Heart right ventricle (tissue), 16 donors: ENCODE results near the gene ARMC2. TPM values are rescaled to one million over a fixed set of nuclear protein-coding genes. Genes with fewer than 3 reads are reported as not detected.

Experiments
- ATAC-seq, 8 donors: fragments of 200-7000 bp; cut with Tn5 transposase; one replicate each; pipeline ENCODE4 v1.9.1; 2020; ENCODE audit warnings: mild to moderate bottlenecking in 8 of 8, moderate library complexity in 8 of 8, moderate number of reproducible peaks in 1 of 8
- DNase-seq, 2 donors: peaks; one replicate each; pipeline ENCODE4 v3.0.0-alpha.2; 2020
- H3K27ac ChIP-seq, 10 donors: fragments of 200-600 bp; sonication (generic) in 2 of 10; one replicate each; pipeline versions ENCODE4 v1.5.0 to v1.8.0; 2020 to 2022; ENCODE audit warnings: mild to moderate bottlenecking in 3 of 10
- H3K27me3 ChIP-seq, 7 donors: fragments of 200-600 bp; one replicate each; pipeline ENCODE4 v1.8.0; 2021 to 2022; ENCODE audit warnings: mild to moderate bottlenecking in 2 of 7
- H3K36me3 ChIP-seq, 9 donors: fragments of 200-600 bp; sonication (generic) in 1 of 9; one replicate each; pipeline versions ENCODE4 v1.5.0 to v1.8.0; 2020 to 2022; ENCODE audit warnings: mild to moderate bottlenecking in 2 of 9
- H3K4me1 ChIP-seq, 9 donors: fragments of 200-600 bp; sonication (generic) in 1 of 9; one replicate each; pipeline versions ENCODE4 v1.5.0 to v1.8.0; 2020 to 2022; ENCODE audit warnings: mild to moderate bottlenecking in 4 of 9
- H3K4me3 ChIP-seq, 10 donors: fragments of 200-600 bp; sonication (generic) in 2 of 10; one replicate each; pipeline versions ENCODE4 v1.5.0 to v1.8.0; 2020 to 2022; ENCODE audit warnings: mild to moderate bottlenecking in 7 of 10, moderate library complexity in 2 of 10
- H3K9me3 ChIP-seq, 11 donors: fragments of 200-600 bp in 10 of 11; sonication (generic) in 2 of 11; one replicate each; pipeline versions ENCODE4 v1.5.0 to v1.8.0; 2013 to 2022; ENCODE audit warnings: mild to moderate bottlenecking in 2 of 11, control low read depth in 1 of 11, moderate library complexity in 1 of 11
- CTCF ChIP-seq, 9 donors: fragments of 200-600 bp; sonication (generic) in 2 of 9; IDR thresholded peaks; one replicate each; pipeline versions ENCODE4 v1.5.0 to v1.8.0; 2021 to 2022; ENCODE audit warnings: antibody characterized with exemption in 9 of 9, mild to moderate bottlenecking in 5 of 9, moderate library complexity in 1 of 9
- WGBS, 2 donors: extraction: QIAGEN DNeasy Blood & Tissue Kit; methylation state at CpG; one replicate each; pipeline ENCODE4 v1.1.7; 2013; ENCODE audit warnings: inconsistent platforms in 1 of 2; 5-methylcytosine and 5-hydroxymethylcytosine counted together
- intact Hi-C, 10 donors: fragments of 100-400 bp; cut with DNase I; formaldehyde crosslinking; loops; one replicate each; pipeline versions ENCODE4 v1.11.1 to v1.14.2; 2022
- polyA plus RNA-seq, 2 donors: library from polyadenylated mRNA; stranded (reverse); fragments of 200-250 nt; gene quantifications; one replicate each; pipeline ENCODE4 v1.2.3, GENCODE V29; 2013
- total RNA-seq, 10 donors: library from RNA; stranded (reverse); fragmentation: NEBNext Ultra II Directional in 3 of 10; extraction: Animal tissue kit (Norgen Biotek cat#: 25700) in 3 of 10; gene quantifications; one replicate each; pipeline versions ENCODE4 v1.2.1 to v1.2.4, GENCODE V29; 2021 to 2023
- donor health status: Arrhythmogenic right ventricular cardiomyopathy.
- donor health status: ischemic (EF 13 %, LVEDD 7.1; RV severe dilation, severe dysfunction).
- donor health status: healthy with polysubstance abuse.
- donor health status: DM: no; HTN: yes; CAD: no.
- donor health status: DM: no; HTN: no; CAD: no.
- donor health status: ischemic (EF 25% LVEDD 6.9; RV normal size, moderate dysfunction).
- donor health status: ischemic (EF 25% LVEDD 5.7; RV mildly dilated, moderate dysfunction).
- donor health status: healthy.
- donor health status: DM: yes; HTN: yes; CAD: no.
- donor health status: Ischemic cardiomyopathy.
- donor health status: ischemic (EF 35%, LVEDD 5.7; RV mildly dilated, moderate dysfunction).
- donor health status: nonischemic (EF 11% LVEDD 7.7; RV severe dilation, severe dysfunction).
- donor health status: DM: yes; HTN: yes; CAD: no.
- donor health status: PGD.
- donor health status: ischemic (EF 29% LVEDD 5.4; RV normal size, mild dysfunction).
- donor health status: nonischemic (EF 23%, LVEDD 6.1; RV moderate dilation, normal function).

The ARMC2 gene
- total and polyA plus RNA-seq, 12 donors: 2.5 to 16.4 (median 12.3) TPM

GRCh38 chr6:108985301-108985700 is 137.1 kb downstream of the ARMC2 start:
- peaks cover 0 to 10% (median 0%) of the 10 kb centered on the region in 11 donors for H3K9me3 ChIP-seq
- no peak for ATAC-seq
- DNase-seq: no peak
- no peak overlapping the region for H3K4me3 ChIP-seq
- H3K27ac ChIP-seq: no peak overlapping the region
- no peaks in the 10 kb centered on the region for H3K27me3 ChIP-seq
- TF ChIP-seq CTCF (IDR thresholded peaks at IDR 0.05): no peak
- peaks cover 0 to 37% (median 16%) of the 10 kb centered on the region in 9 donors for H3K4me1 ChIP-seq
- intact Hi-C loops: no loop called here
- peaks cover 0 to 68% (median 21%) of the 10 kb centered on the region in 9 donors for H3K36me3 ChIP-seq

GRCh38 chr6:108987156-108987555 is 138.9 kb downstream of the ARMC2 start:
- no peak for TF ChIP-seq CTCF (IDR thresholded peaks at IDR 0.05)
- Histone ChIP-seq H3K4me3 (no peak overlapping the region), H3K4me1 (peaks cover 0 to 37% (median 14%) of the 10 kb centered on the region in 9 donors), H3K27ac (peak overlapping the region in 4 of 10 donors; percentile 10 to 67 (median 29)), H3K36me3 (peaks cover 0 to 87% (median 37%) of the 10 kb centered on the region in 9 donors), H3K9me3 (peaks cover 0 to 4% (median 0%) of the 10 kb centered on the region in 11 donors), H3K27me3 (no peaks in the 10 kb centered on the region)
- DNase-seq (no peak), ATAC-seq (no peak)
- intact Hi-C loops: no loop called here

- H3K27me3 ChIP-seq: no peaks in the 10 kb centered on the region
- intact Hi-C loops: no loop called here
- ATAC-seq (peak in 7 of 8 donors; percentile 58 to 90 (median 81)), DNase-seq (no peak)
- no peak for TF ChIP-seq CTCF (IDR thresholded peaks at IDR 0.05)
- 54 to 73% methylated on average over 3 of the region's 3 CpGs for WGBS, 2 donors
- H3K9me3 ChIP-seq: peaks cover 0 to under 1% (median 0%) of the 10 kb centered on the region in 11 donors
- H3K4me1 ChIP-seq: peaks cover 0 to 37% (median 10%) of the 10 kb centered on the region in 9 donors
- no peak overlapping the region for H3K4me3 ChIP-seq
- peaks cover 0 to 98% (median 45%) of the 10 kb centered on the region in 9 donors for H3K36me3 ChIP-seq
- H3K27ac ChIP-seq: peak overlapping the region in 9 of 10 donors; percentile 46 to 69 (median 62)
Observed at GRCh38 chr6:108988296-108988695, 140.1 kb downstream of the ARMC2 start.

- peak in 6 of 8 donors; percentile 25 to 61 (median 42) for ATAC-seq
- Histone ChIP-seq H3K36me3 (peaks cover 0 to 100% (median 50%) of the 10 kb centered on the region in 9 donors), H3K9me3 (no peaks in the 10 kb centered on the region), H3K4me3 (no peak overlapping the region), H3K27ac (peak overlapping the region in 9 of 10 donors; percentile 46 to 69 (median 62)), H3K4me1 (peaks cover 0 to 37% (median 10%) of the 10 kb centered on the region in 9 donors), H3K27me3 (no peaks in the 10 kb centered on the region)
- intact Hi-C loops: no loop called here
- WGBS, 2 donors: 60 to 88% methylated on average over 5 of the region's 5 CpGs
- TF ChIP-seq CTCF (IDR thresholded peaks at IDR 0.05): no peak
- no peak for DNase-seq
Observed at GRCh38 chr6:108988765-108989164, 140.5 kb downstream of the ARMC2 start.
